K562 (cell line): ENCODE data around the gene C20orf141. TPM values are rescaled to one million over a fixed set of nuclear protein-coding genes. Genes with fewer than 3 reads are reported as not detected.

Experiments used
- ATAC-seq: fragments of 200-7000 bp; cut with Tn5 transposase; 3 replicates; pipeline ENCODE4 v1.9.1; 2020; ENCODE audit warnings: moderate library complexity
- BruUV-seq: library from RNA; stranded (reverse); fragments of 400-500 nt; replicated peaks from 2 replicates; lab custom pipeline; 2021; lab: Mats Ljungman, UMichigan
- CTCF ChIA-PET: fragments of 300-600 bp; formaldehyde crosslinking; extraction: SDS; loops from one replicate; lab custom pipeline; 2021; ENCODE audit warnings: low intra/inter-chr PET ratio; lab: Yijun Ruan, JAX
- POLR2A ChIA-PET: fragments of 300-600, 350-650 bp; sonication (Branson Sonifier 250); formaldehyde crosslinking; extraction: SDS; loops from one replicate; lab custom pipeline; 2021; ENCODE audit warnings: antibody characterized with exemption, inconsistent platforms; lab: Yijun Ruan, JAX
- DNase-seq, 4 experiments: peaks; one replicate each; pipeline versions ENCODE4 v3.0.0 to v3.0.0-alpha.2; 2011 to 2018; ENCODE audit warnings: low spot score in 3 of 4, mixed read lengths in 3 of 4; ENCODE audit errors: extremely low read depth in 1 of 4
- FAIRE-seq: peaks from 2 replicates; lab custom pipeline; 2011; peaks lifted over from hg19 to GRCh38; lab: Jason Lieb, UNC
- H2AFZ ChIP-seq: 2 replicates; pipeline ENCODE4 v1.6.0; 2011; ENCODE audit warnings: low read depth, low read length, control low read depth, inconsistent platforms
- H3K27ac ChIP-seq: fragments of 200-600 bp; 3 replicates; pipeline ENCODE4 v1.8.0; 2011; ENCODE audit warnings: low read depth, mild to moderate bottlenecking, control low read depth, inconsistent platforms, low read length, moderate library complexity, mixed read lengths; ENCODE audit errors: extremely low read depth
- H3K27me3 ChIP-seq, 2 experiments: fragments of 300-600 bp in 1 of 2; 2 replicates in 1 of 2; 3 replicates in 1 of 2; pipeline versions ENCODE4 v1.6.0 to v1.8.0; 2011; ENCODE audit warnings: inconsistent platforms in 2 of 2, low read length in 2 of 2, mild to moderate bottlenecking in 1 of 2, mixed read lengths in 1 of 2, moderate library complexity in 1 of 2; ENCODE audit not compliant: control insufficient read depth in 2 of 2, insufficient read depth in 2 of 2
- H3K36me3 ChIP-seq: fragments of 300-600 bp; 3 replicates; pipeline ENCODE4 v1.8.0; 2011; ENCODE audit warnings: mild to moderate bottlenecking, low read length, inconsistent platforms; ENCODE audit not compliant: control insufficient read depth, insufficient read depth
- H3K4me1 ChIP-seq, 2 experiments: fragments of 200-600 bp in 1 of 2; replicated peaks in 1 of 2; 2 replicates in 1 of 2; 3 replicates in 1 of 2; pipeline versions ENCODE4 v1.5.1 to v1.8.0; 2011; ENCODE audit warnings: inconsistent platforms in 2 of 2, low read length in 2 of 2, mild to moderate bottlenecking in 1 of 2, mixed read lengths in 1 of 2, moderate library complexity in 1 of 2; ENCODE audit not compliant: control insufficient read depth in 2 of 2, insufficient read depth in 2 of 2
- H3K4me2 ChIP-seq: 2 replicates; pipeline ENCODE4 v1.6.1; 2011; ENCODE audit warnings: low read length, control low read depth, inconsistent platforms, mixed read lengths; ENCODE audit not compliant: insufficient read depth
- H3K4me3 ChIP-seq: fragments of 200-600 bp; sonication (generic), shearing (Covaris generic); 2 replicates; pipeline ENCODE4 v1.5.1; 2016; ENCODE audit warnings: control low read depth, inconsistent platforms
- H3K79me2 ChIP-seq: fragments of 200-600 bp; 3 replicates; pipeline ENCODE4 v1.8.0; 2011; ENCODE audit warnings: low read length, inconsistent platforms; ENCODE audit not compliant: control insufficient read depth, insufficient read depth
- H3K9ac ChIP-seq, 2 experiments: 2 replicates each; pipeline versions ENCODE4 v1.6.0 to v1.6.1; 2011; ENCODE audit warnings: low read depth in 2 of 2, low read length in 2 of 2, control low read depth in 1 of 2, inconsistent platforms in 1 of 2, mild to moderate bottlenecking in 1 of 2, mixed read lengths in 1 of 2; ENCODE audit not compliant: insufficient read depth in 1 of 2
- H3K9me1 ChIP-seq: one replicate; pipeline ENCODE4 v1.6.0; 2011; ENCODE audit warnings: inconsistent platforms, mild to moderate bottlenecking, low read length, moderate library complexity; ENCODE audit not compliant: control insufficient read depth, insufficient read depth
- H3K9me3 ChIP-seq: replicated peaks from 2 replicates; pipeline ENCODE4 v1.5.1; 2011; ENCODE audit warnings: low read depth, low read length, inconsistent platforms; ENCODE audit not compliant: control insufficient read depth, insufficient read depth
- H4K20me1 ChIP-seq: replicated peaks from 2 replicates; pipeline ENCODE4 v1.6.1; 2011; ENCODE audit warnings: low read length, inconsistent platforms, mixed read lengths; ENCODE audit not compliant: control insufficient read depth, insufficient read depth
- CEBPG ChIP-seq, 3 experiments: fragments of 200-800 bp in 1 of 3; sonication (Bioruptor generic) in 1 of 3; sonication (generic) in 1 of 3; formaldehyde crosslinking in 1 of 3; IDR thresholded peaks in 2 of 3; conservative IDR thresholded peaks in 1 of 3; 2 replicates each; pipeline versions ENCODE4 v1.6.1 to v1.8.0; 2016 to 2022; ENCODE audit warnings: missing compliant biosample characterization in 2 of 3, missing genetic modification characterization in 2 of 3, mild to moderate bottlenecking in 1 of 3, missing genetic modification reagents in 1 of 3
- CHD4 ChIP-seq: fragments of 200-600 bp; sonication (generic); IDR thresholded peaks from 3 replicates; pipeline ENCODE4 v1.6.1; 2012; ENCODE audit warnings: low read depth, mild to moderate bottlenecking, mixed read lengths, low read length, inconsistent platforms; ENCODE audit not compliant: insufficient read depth, insufficient replicate concordance, poor library complexity, severe bottlenecking
- DIDO1 ChIP-seq: fragments of 450-650 bp; IDR thresholded peaks from 2 replicates; pipeline ENCODE4 v1.6.1; 2016; ENCODE audit warnings: low read depth, missing biosample characterization, missing genetic modification characterization
- FOSL1 ChIP-seq: fragments of 200-800 bp; sonication (Bioruptor generic); conservative IDR thresholded peaks from 2 replicates; pipeline ENCODE4 v1.6.1; 2016; ENCODE audit warnings: missing genetic modification characterization, missing compliant biosample characterization
- HMG20A ChIP-seq: fragments of 450-650 bp; formaldehyde crosslinking; conservative IDR thresholded peaks from 2 replicates; pipeline ENCODE4 v1.4.0; 2020; ENCODE audit warnings: mild to moderate bottlenecking, mixed read lengths
- RFX7 ChIP-seq: fragments of 250-450 bp; sonication (Bioruptor Pico); IDR thresholded peaks from 2 replicates; pipeline ENCODE4 v1.5.1; 2021; ENCODE audit warnings: mild to moderate bottlenecking
- STAG1 ChIP-seq: sonication (generic); formaldehyde crosslinking; IDR thresholded peaks from 2 replicates; pipeline ENCODE4 v1.5.0; 2020; ENCODE audit warnings: missing genetic modification reagents, borderline replicate concordance
- ZNF232 ChIP-seq: sonication (generic); formaldehyde crosslinking; IDR thresholded peaks from 2 replicates; pipeline ENCODE4 v1.8.0; 2022; ENCODE audit warnings: mild to moderate bottlenecking, missing genetic modification reagents
- ZNF3 ChIP-seq: fragments of 250-450 bp; sonication (Bioruptor Pico); IDR thresholded peaks from 2 replicates; pipeline ENCODE4 v1.5.0; 2021; ENCODE audit warnings: mild to moderate bottlenecking, moderate library complexity
- WGBS: fragments of 100-300 bp; shearing (Covaris generic); methylation state at CpG from one replicate; pipeline ENCODE4 v1.1.6; 2016; ENCODE audit warnings: low coverage, mixed read lengths; ENCODE audit not compliant: insufficient coverage; ENCODE audit errors: missing lambda C conversion rate; 5-methylcytosine and 5-hydroxymethylcytosine counted together
- in situ Hi-C: fragments of 300-500 bp; cut with MboI; formaldehyde crosslinking; loops from 4 replicates; pipeline ENCODE4 v1.15.0; 2018; ENCODE audit warnings: inconsistent platforms, mixed read lengths
- intact Hi-C: fragments of 100-400 bp; cut with micrococcal nuclease; formaldehyde crosslinking; loops from 2 replicates; pipeline ENCODE4 v1.14.2; 2022
- polyA plus RNA-seq, 8 experiments: library from polyadenylated mRNA; depleted of rRNA in 4 of 8; stranded (reverse) in 5 of 8; unstranded in 3 of 8; fragments of >200 nt; fragmentation: Nextera tagmentation in 2 of 8; fragmentation: Illumina TruSeq in 1 of 8; extraction: Ambion mirVana in 2 of 8; extraction: Trizol in 1 of 8; gene quantifications; 2 replicates each; pipeline versions ENCODE4 v1.2.1 to v1.2.3, GENCODE V29; 2011 to 2014; ENCODE audit warnings: inconsistent platforms in 1 of 8, missing spikeins in 1 of 8
- total RNA-seq, 7 experiments: library from RNA; depleted of rRNA in 6 of 7; stranded (reverse); fragments of >200 nt in 6 of 7; fragmentation: Illumina TruSeq in 2 of 7; extraction: Trizol in 2 of 7; gene quantifications; 2 replicates each; pipeline versions ENCODE4 v1.2.1 to v1.2.3, GENCODE V29; 2011 to 2021; ENCODE audit warnings: low replicate concordance in 1 of 7
- TF ChIP-seq, protein P1 (sequence below): sonication (generic); formaldehyde crosslinking; IDR thresholded peaks from 2 replicates; pipeline ENCODE4 v1.8.0; 2022; ENCODE audit warnings: mild to moderate bottlenecking, missing genetic modification reagents
- TF ChIP-seq, protein P2 (sequence below): IDR thresholded peaks from 2 replicates; pipeline ENCODE4 v1.6.1; 2014; ENCODE audit warnings: antibody characterized with exemption
- TF ChIP-seq, protein P3 (sequence below): sonication (generic); formaldehyde crosslinking; IDR thresholded peaks from 2 replicates; pipeline ENCODE4 v1.8.1; 2023; ENCODE audit warnings: mild to moderate bottlenecking, missing genetic modification reagents

C20orf141 gene
- total and polyA plus RNA-seq, 9 of the 15 experiments (the other 6 are each of a cell fraction or from before 2014, with no cell fraction given): not detected

DNA sequence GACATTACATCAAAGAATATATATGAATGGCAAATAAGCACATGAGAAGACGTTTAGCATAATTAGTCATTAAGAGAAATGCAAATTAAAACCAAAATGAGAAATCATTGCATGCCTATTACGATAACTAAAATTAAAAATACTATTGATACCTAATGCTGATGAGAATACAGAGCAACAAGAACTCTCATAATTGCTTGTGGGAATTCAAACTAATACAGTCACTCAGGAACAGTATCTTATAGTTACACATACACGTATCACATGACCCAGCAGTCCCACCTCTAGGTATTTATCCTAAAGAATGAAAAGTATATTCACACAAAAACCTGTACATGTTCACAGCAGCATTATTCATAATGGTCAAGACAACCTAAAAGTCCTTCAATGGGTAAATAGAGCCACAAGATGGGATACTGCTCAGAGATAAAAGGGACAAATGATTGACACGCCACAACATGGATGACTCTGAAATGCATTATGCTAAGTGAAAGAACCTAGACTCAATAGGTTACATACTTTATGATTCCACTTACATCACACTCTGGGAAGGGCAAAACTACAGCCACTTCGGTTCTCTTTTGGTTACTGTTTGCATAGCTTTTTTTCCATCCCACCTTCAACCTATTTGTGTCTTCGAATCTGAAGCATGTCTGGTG is 30.8 kb upstream of the C20orf141 start (continued):
- TF ChIP-seq RFX7 (CRISPR knock-in tag) (no peak), CEBPG (CRISPR knock-in tag; IDR thresholded peaks at IDR 0.05) (no peak), CEBPG (tag; conservative IDR thresholded peaks at IDR 0.05 in 1 of 2, IDR thresholded peaks at IDR 0.05 in 1 of 2) (0 out of 4 replicates have a peak, but pooled peaks of 1 of the 2 experiments have one; percentile 30), HMG20A (CRISPR knock-in tag) (no peak), FOSL1 (tag) (no peak)
- TF ChIP-seq, protein P1, sequence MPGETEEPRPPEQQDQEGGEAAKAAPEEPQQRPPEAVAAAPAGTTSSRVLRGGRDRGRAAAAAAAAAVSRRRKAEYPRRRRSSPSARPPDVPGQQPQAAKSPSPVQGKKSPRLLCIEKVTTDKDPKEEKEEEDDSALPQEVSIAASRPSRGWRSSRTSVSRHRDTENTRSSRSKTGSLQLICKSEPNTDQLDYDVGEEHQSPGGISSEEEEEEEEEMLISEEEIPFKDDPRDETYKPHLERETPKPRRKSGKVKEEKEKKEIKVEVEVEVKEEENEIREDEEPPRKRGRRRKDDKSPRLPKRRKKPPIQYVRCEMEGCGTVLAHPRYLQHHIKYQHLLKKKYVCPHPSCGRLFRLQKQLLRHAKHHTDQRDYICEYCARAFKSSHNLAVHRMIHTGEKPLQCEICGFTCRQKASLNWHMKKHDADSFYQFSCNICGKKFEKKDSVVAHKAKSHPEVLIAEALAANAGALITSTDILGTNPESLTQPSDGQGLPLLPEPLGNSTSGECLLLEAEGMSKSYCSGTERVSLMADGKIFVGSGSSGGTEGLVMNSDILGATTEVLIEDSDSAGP (CRISPR knock-in tag): no peak
- TF ChIP-seq, protein P2, sequence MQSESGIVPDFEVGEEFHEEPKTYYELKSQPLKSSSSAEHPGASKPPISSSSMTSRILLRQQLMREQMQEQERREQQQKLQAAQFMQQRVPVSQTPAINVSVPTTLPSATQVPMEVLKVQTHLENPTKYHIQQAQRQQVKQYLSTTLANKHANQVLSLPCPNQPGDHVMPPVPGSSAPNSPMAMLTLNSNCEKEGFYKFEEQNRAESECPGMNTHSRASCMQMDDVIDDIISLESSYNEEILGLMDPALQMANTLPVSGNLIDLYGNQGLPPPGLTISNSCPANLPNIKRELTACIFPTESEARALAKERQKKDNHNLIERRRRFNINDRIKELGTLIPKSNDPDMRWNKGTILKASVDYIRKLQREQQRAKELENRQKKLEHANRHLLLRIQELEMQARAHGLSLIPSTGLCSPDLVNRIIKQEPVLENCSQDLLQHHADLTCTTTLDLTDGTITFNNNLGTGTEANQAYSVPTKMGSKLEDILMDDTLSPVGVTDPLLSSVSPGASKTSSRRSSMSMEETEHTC: no peak

DNA sequence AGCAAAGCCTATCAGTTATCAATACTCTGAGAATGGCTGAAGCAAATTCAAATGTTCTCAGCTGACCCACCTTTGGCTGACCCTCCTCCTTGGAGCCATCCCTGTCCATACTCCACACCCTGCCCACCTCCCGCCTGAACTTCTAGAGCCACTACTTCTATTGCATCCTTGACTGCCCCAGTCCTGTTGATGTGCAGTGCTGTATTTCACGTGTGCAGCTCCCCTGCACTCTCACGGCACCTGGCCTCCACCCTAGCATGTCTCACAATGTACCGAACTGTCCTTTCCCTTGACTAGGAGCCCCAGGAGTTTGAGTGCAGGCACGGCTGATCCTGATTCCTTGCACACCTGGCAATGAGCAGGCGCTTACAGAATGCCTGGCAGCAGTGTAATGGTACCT is 21.3 kb upstream of the C20orf141 start:
- intact Hi-C loops: no loop called here
- Histone ChIP-seq H3K9ac (no peak overlapping the region), H3K9me3 (no peaks in the 10 kb centered on the region), H3K36me3 (no peaks in the 10 kb centered on the region), H3K27me3 (peaks cover 15 to 53% of the 10 kb centered on the region in 2 experiments; a peak in 4 of 5 replicates), H3K9me1 (no peaks in the 10 kb centered on the region), H3K79me2 (no peaks in the 10 kb centered on the region), H4K20me1 (peaks cover 12% of the 10 kb centered on the region; the same call in 1 of the 2 replicates), H3K27ac (no peak overlapping the region), H2AFZ (no peak overlapping the region), H3K4me1 (peaks cover 2 to 12% of the 10 kb centered on the region in 2 experiments; a peak in 4 of 5 replicates), H3K4me3 (no peak overlapping the region), H3K4me2 (no peak overlapping the region)
- ChIA-PET CTCF (no interaction called here), POLR2A (no interaction called here)
- no peak for DNase-seq
- FAIRE-seq: no peak
- WGBS: 0% methylated on average over 6 of the region's 6 CpGs
- no peak for ATAC-seq
- in situ Hi-C loops: no loop called here
- no TSS peak for BruUV-seq
- no peak for TF ChIP-seq ZNF232
- TF ChIP-seq DIDO1 (tag): no peak
- no peak for TF ChIP-seq CHD4
- TF ChIP-seq, protein P3, sequence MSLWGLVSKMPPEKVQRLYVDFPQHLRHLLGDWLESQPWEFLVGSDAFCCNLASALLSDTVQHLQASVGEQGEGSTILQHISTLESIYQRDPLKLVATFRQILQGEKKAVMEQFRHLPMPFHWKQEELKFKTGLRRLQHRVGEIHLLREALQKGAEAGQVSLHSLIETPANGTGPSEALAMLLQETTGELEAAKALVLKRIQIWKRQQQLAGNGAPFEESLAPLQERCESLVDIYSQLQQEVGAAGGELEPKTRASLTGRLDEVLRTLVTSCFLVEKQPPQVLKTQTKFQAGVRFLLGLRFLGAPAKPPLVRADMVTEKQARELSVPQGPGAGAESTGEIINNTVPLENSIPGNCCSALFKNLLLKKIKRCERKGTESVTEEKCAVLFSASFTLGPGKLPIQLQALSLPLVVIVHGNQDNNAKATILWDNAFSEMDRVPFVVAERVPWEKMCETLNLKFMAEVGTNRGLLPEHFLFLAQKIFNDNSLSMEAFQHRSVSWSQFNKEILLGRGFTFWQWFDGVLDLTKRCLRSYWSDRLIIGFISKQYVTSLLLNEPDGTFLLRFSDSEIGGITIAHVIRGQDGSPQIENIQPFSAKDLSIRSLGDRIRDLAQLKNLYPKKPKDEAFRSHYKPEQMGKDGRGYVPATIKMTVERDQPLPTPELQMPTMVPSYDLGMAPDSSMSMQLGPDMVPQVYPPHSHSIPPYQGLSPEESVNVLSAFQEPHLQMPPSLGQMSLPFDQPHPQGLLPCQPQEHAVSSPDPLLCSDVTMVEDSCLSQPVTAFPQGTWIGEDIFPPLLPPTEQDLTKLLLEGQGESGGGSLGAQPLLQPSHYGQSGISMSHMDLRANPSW (CRISPR knock-in tag): no peak
- no peak for TF ChIP-seq STAG1 (CRISPR knock-in tag)
- TF ChIP-seq ZNF3 (CRISPR knock-in tag): no peak
